K562 (cell line): ENCODE measurements around the gene ATRNL1. TPM values are rescaled to one million over a fixed set of nuclear protein-coding genes. Genes with fewer than 3 reads are reported as not detected.

ENCODE experiments used
- ATAC-seq: fragments of 200-7000 bp; cut with Tn5 transposase; 3 replicates; pipeline ENCODE4 v1.9.1; 2020; ENCODE audit warnings: moderate library complexity
- BruUV-seq: library from RNA; stranded (reverse); fragments of 400-500 nt; replicated peaks from 2 replicates; lab custom pipeline; 2021; lab: Mats Ljungman, UMichigan
- CTCF ChIA-PET: fragments of 300-600 bp; formaldehyde crosslinking; extraction: SDS; loops from one replicate; lab custom pipeline; 2021; ENCODE audit warnings: low intra/inter-chr PET ratio; lab: Yijun Ruan, JAX
- POLR2A ChIA-PET: fragments of 300-600, 350-650 bp; sonication (Branson Sonifier 250); formaldehyde crosslinking; extraction: SDS; loops from one replicate; lab custom pipeline; 2021; ENCODE audit warnings: antibody characterized with exemption, inconsistent platforms; lab: Yijun Ruan, JAX
- DNase-seq, 4 experiments: peaks; one replicate each; pipeline versions ENCODE4 v3.0.0 to v3.0.0-alpha.2; 2011 to 2018; ENCODE audit warnings: low spot score in 3 of 4, mixed read lengths in 3 of 4; ENCODE audit errors: extremely low read depth in 1 of 4
- FAIRE-seq: peaks from 2 replicates; lab custom pipeline; 2011; peaks lifted over from hg19 to GRCh38; lab: Jason Lieb, UNC
- H2AFZ ChIP-seq: 2 replicates; pipeline ENCODE4 v1.6.0; 2011; ENCODE audit warnings: low read depth, low read length, control low read depth, inconsistent platforms
- H3K27ac ChIP-seq: fragments of 200-600 bp; 3 replicates; pipeline ENCODE4 v1.8.0; 2011; ENCODE audit warnings: low read depth, mild to moderate bottlenecking, control low read depth, inconsistent platforms, low read length, moderate library complexity, mixed read lengths; ENCODE audit errors: extremely low read depth
- H3K27me3 ChIP-seq, 2 experiments: fragments of 300-600 bp in 1 of 2; 2 replicates in 1 of 2; 3 replicates in 1 of 2; pipeline versions ENCODE4 v1.6.0 to v1.8.0; 2011; ENCODE audit warnings: inconsistent platforms in 2 of 2, low read length in 2 of 2, mild to moderate bottlenecking in 1 of 2, mixed read lengths in 1 of 2, moderate library complexity in 1 of 2; ENCODE audit not compliant: control insufficient read depth in 2 of 2, insufficient read depth in 2 of 2
- H3K36me3 ChIP-seq: fragments of 300-600 bp; 3 replicates; pipeline ENCODE4 v1.8.0; 2011; ENCODE audit warnings: mild to moderate bottlenecking, low read length, inconsistent platforms; ENCODE audit not compliant: control insufficient read depth, insufficient read depth
- H3K4me1 ChIP-seq, 2 experiments: fragments of 200-600 bp in 1 of 2; replicated peaks in 1 of 2; 2 replicates in 1 of 2; 3 replicates in 1 of 2; pipeline versions ENCODE4 v1.5.1 to v1.8.0; 2011; ENCODE audit warnings: inconsistent platforms in 2 of 2, low read length in 2 of 2, mild to moderate bottlenecking in 1 of 2, mixed read lengths in 1 of 2, moderate library complexity in 1 of 2; ENCODE audit not compliant: control insufficient read depth in 2 of 2, insufficient read depth in 2 of 2
- H3K4me2 ChIP-seq: 2 replicates; pipeline ENCODE4 v1.6.1; 2011; ENCODE audit warnings: low read length, control low read depth, inconsistent platforms, mixed read lengths; ENCODE audit not compliant: insufficient read depth
- H3K4me3 ChIP-seq: fragments of 200-600 bp; sonication (generic), shearing (Covaris generic); 2 replicates; pipeline ENCODE4 v1.5.1; 2016; ENCODE audit warnings: control low read depth, inconsistent platforms
- H3K79me2 ChIP-seq: fragments of 200-600 bp; 3 replicates; pipeline ENCODE4 v1.8.0; 2011; ENCODE audit warnings: low read length, inconsistent platforms; ENCODE audit not compliant: control insufficient read depth, insufficient read depth
- H3K9ac ChIP-seq, 2 experiments: 2 replicates each; pipeline versions ENCODE4 v1.6.0 to v1.6.1; 2011; ENCODE audit warnings: low read depth in 2 of 2, low read length in 2 of 2, control low read depth in 1 of 2, inconsistent platforms in 1 of 2, mild to moderate bottlenecking in 1 of 2, mixed read lengths in 1 of 2; ENCODE audit not compliant: insufficient read depth in 1 of 2
- H3K9me1 ChIP-seq: one replicate; pipeline ENCODE4 v1.6.0; 2011; ENCODE audit warnings: inconsistent platforms, mild to moderate bottlenecking, low read length, moderate library complexity; ENCODE audit not compliant: control insufficient read depth, insufficient read depth
- H3K9me3 ChIP-seq: replicated peaks from 2 replicates; pipeline ENCODE4 v1.5.1; 2011; ENCODE audit warnings: low read depth, low read length, inconsistent platforms; ENCODE audit not compliant: control insufficient read depth, insufficient read depth
- H4K20me1 ChIP-seq: replicated peaks from 2 replicates; pipeline ENCODE4 v1.6.1; 2011; ENCODE audit warnings: low read length, inconsistent platforms, mixed read lengths; ENCODE audit not compliant: control insufficient read depth, insufficient read depth
- CC2D1A ChIP-seq: fragments of 450-650 bp; IDR thresholded peaks from 2 replicates; pipeline ENCODE4 v1.6.1; 2017; ENCODE audit warnings: mild to moderate bottlenecking
- L3MBTL2 ChIP-seq: fragments of 450-650 bp; IDR thresholded peaks from 2 replicates; pipeline ENCODE4 v1.6.1; 2016; ENCODE audit warnings: mild to moderate bottlenecking, moderate library complexity
- POLR2B ChIP-seq: fragments of 450-650 bp; IDR thresholded peaks from 2 replicates; pipeline ENCODE4 v1.6.1; 2018; ENCODE audit warnings: low read depth; ENCODE audit not compliant: partially characterized antibody
- whole genome bisulfite sequencing: fragments of 100-300 bp; shearing (Covaris generic); methylation state at CpG from one replicate; pipeline ENCODE4 v1.1.6; 2016; ENCODE audit warnings: low coverage, mixed read lengths; ENCODE audit not compliant: insufficient coverage; ENCODE audit errors: missing lambda C conversion rate; 5-methylcytosine and 5-hydroxymethylcytosine counted together
- in situ Hi-C: fragments of 300-500 bp; cut with MboI; formaldehyde crosslinking; loops from 4 replicates; pipeline ENCODE4 v1.15.0; 2018; ENCODE audit warnings: inconsistent platforms, mixed read lengths
- intact Hi-C: fragments of 100-400 bp; cut with micrococcal nuclease; formaldehyde crosslinking; loops from 2 replicates; pipeline ENCODE4 v1.14.2; 2022
- polyA plus RNA-seq, 8 experiments: library from polyadenylated mRNA; depleted of rRNA in 4 of 8; stranded (reverse) in 5 of 8; unstranded in 3 of 8; fragments of >200 nt; fragmentation: Nextera tagmentation in 2 of 8; fragmentation: Illumina TruSeq in 1 of 8; extraction: Ambion mirVana in 2 of 8; extraction: Trizol in 1 of 8; gene quantifications; 2 replicates each; pipeline versions ENCODE4 v1.2.1 to v1.2.3, GENCODE V29; 2011 to 2014; ENCODE audit warnings: inconsistent platforms in 1 of 8, missing spikeins in 1 of 8
- total RNA-seq, 7 experiments: library from RNA; depleted of rRNA in 6 of 7; stranded (reverse); fragments of >200 nt in 6 of 7; fragmentation: Illumina TruSeq in 2 of 7; extraction: Trizol in 2 of 7; gene quantifications; 2 replicates each; pipeline versions ENCODE4 v1.2.1 to v1.2.3, GENCODE V29; 2011 to 2021; ENCODE audit warnings: low replicate concordance in 1 of 7
- TF ChIP-seq, protein P1 (sequence below): fragments of 250-450 bp; sonication (Bioruptor Pico); IDR thresholded peaks from 2 replicates; pipeline ENCODE4 v1.5.0; 2022; ENCODE audit warnings: mild to moderate bottlenecking
- TF ChIP-seq, protein P2 (sequence below): fragments of 250-450 bp; sonication (Bioruptor Pico); IDR thresholded peaks from 2 replicates; pipeline ENCODE4 v1.5.0; 2021; ENCODE audit warnings: mild to moderate bottlenecking, moderate library complexity
- TF ChIP-seq, protein P3 (sequence below), 3 experiments: IDR thresholded peaks in 2 of 3; conservative IDR thresholded peaks in 1 of 3; 2 replicates each; pipeline ENCODE4 v1.5.1; 2011 to 2012; ENCODE audit warnings: low read length in 3 of 3, mild to moderate bottlenecking in 3 of 3, control low read depth in 2 of 3, improper control_type of control experiment in 1 of 3, inconsistent platforms in 1 of 3, low read depth in 1 of 3, mixed read lengths in 1 of 3, moderate library complexity in 1 of 3; ENCODE audit not compliant: insufficient read depth in 2 of 3

Gene ATRNL1
- total and polyA plus RNA-seq, 9 of the 15 experiments (the other 6 are each of a cell fraction or from before 2014, with no cell fraction given) = 0.18 TPM; not detected in 8

DNA sequence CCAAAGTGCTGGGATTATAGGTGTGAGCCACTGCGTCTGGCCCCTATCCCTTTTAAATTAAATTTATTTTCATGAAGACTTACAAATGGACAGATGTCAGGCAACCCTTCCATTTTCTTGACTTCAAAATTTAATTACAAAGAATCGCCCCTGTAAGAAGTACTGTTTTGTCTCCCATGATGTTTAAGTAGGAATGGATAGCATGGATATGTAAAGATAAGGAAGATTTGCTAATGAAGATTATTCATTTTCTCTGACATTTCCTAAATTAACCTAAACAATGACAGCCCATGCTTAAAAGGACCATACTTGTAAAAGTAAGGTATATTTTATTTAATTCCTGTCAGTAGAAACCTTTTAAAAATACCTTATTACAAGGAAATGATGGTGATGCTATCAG is 627.0 kb downstream of the ATRNL1 start:
- no peak overlapping the region for H2AFZ ChIP-seq
- no TSS peak for BruUV-seq
- no peaks in the 10 kb centered on the region for H3K9me1 ChIP-seq
- no peak overlapping the region for H3K9ac ChIP-seq
- H4K20me1 ChIP-seq = no peaks in the 10 kb centered on the region
- H3K4me2 ChIP-seq = no peak overlapping the region
- no peaks in the 10 kb centered on the region for H3K79me2 ChIP-seq
- POLR2A ChIA-PET = no interaction called here
- 0% methylated on average over 2 of the region's 2 CpGs for WGBS
- no peaks in the 10 kb centered on the region for H3K4me1 ChIP-seq
- in situ Hi-C loops = no loop called here
- H3K27me3 ChIP-seq = no peaks in the 10 kb centered on the region
- H3K27ac ChIP-seq = no peak overlapping the region
- no peak for ATAC-seq
- no peaks in the 10 kb centered on the region for H3K9me3 ChIP-seq
- TF ChIP-seq, protein P1, sequence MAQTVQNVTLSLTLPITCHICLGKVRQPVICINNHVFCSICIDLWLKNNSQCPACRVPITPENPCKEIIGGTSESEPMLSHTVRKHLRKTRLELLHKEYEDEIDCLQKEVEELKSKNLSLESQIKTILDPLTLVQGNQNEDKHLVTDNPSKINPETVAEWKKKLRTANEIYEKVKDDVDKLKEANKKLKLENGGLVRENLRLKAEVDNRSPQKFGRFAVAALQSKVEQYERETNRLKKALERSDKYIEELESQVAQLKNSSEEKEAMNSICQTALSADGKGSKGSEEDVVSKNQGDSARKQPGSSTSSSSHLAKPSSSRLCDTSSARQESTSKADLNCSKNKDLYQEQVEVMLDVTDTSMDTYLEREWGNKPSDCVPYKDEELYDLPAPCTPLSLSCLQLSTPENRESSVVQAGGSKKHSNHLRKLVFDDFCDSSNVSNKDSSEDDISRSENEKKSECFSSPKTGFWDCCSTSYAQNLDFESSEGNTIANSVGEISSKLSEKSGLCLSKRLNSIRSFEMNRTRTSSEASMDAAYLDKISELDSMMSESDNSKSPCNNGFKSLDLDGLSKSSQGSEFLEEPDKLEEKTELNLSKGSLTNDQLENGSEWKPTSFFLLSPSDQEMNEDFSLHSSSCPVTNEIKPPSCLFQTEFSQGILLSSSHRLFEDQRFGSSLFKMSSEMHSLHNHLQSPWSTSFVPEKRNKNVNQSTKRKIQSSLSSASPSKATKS (CRISPR knock-in tag) = no peak
- TF ChIP-seq CC2D1A (no peak), L3MBTL2 (no peak), POLR2B (no peak)
- TF ChIP-seq, protein P2, sequence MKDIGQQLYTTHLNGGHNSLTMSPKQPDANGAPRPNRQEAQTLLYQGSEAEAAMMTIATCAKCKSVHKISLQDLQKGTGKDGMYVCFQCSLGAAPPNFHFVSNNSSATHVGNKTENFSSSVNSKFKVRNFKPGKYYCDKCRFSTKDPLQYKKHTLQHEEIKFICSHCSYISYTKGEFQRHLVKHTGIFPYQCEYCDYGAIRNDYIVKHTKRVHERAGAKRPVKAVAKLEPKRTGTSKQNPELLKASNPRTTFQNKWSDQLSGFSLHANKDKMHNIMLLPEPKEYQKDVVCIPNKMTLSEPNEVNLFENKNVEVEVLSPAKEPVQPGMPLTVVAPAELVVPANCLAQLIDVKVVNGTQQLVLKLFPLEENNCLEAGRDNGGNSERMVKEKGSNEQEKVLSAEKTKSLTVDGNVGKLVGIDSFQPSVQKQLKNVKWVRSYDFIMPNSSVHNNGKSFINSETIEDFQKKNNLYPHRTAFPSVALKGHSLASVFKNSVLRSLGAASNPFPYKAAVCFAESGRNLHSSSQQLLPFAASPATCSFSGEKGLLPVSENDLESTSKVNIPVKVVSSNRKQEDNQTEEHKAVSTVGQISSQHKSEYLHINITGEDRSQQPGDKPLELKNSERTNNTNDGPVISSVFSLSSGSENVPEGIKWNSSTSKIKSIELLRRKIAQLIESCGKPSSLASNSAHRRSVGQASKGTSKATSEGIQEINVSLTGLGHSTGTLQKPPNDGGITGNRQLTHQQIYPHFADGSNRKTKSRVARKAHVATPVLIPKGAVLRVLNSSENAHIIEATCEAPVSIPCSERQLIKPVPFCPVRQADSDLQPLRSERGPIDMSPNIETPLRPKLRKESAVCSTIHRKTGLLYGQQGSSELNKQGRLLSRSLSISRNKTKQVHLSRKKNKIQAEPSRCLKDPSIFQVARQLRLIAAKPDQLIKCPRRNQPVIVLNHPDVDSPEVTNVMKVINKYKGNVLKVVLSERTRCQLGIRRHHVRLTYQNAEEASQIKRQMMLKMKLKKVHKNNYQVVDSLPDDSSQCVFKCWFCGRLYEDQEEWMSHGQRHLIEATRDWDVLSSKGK (CRISPR knock-in tag) = no peak
- TF ChIP-seq, protein P3, sequence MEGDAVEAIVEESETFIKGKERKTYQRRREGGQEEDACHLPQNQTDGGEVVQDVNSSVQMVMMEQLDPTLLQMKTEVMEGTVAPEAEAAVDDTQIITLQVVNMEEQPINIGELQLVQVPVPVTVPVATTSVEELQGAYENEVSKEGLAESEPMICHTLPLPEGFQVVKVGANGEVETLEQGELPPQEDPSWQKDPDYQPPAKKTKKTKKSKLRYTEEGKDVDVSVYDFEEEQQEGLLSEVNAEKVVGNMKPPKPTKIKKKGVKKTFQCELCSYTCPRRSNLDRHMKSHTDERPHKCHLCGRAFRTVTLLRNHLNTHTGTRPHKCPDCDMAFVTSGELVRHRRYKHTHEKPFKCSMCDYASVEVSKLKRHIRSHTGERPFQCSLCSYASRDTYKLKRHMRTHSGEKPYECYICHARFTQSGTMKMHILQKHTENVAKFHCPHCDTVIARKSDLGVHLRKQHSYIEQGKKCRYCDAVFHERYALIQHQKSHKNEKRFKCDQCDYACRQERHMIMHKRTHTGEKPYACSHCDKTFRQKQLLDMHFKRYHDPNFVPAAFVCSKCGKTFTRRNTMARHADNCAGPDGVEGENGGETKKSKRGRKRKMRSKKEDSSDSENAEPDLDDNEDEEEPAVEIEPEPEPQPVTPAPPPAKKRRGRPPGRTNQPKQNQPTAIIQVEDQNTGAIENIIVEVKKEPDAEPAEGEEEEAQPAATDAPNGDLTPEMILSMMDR (IDR thresholded peaks at IDR 0.05 in 2 of 3, conservative IDR thresholded peaks at IDR 0.05 in 1 of 3; ENCODE audit: insufficient read depth in 2 of 3, low read depth in 1 of 3, low read length in 3 of 3) = no peak
- TF ChIP-seq, all 486 proteins: peak for 0
- intact Hi-C loops = no loop called here
- CTCF ChIA-PET = no interaction called here
- H3K36me3 ChIP-seq = no peaks in the 10 kb centered on the region
- FAIRE-seq = no peak
- DNase-seq = no peak
- H3K4me3 ChIP-seq = no peak overlapping the region
